ENCODE data around the gene SUPT3H.

GRCh38 chr6:45426251-45426650, 48.5 kb upstream of the SUPT3H start:
- TF ChIP-seq, protein P1, sequence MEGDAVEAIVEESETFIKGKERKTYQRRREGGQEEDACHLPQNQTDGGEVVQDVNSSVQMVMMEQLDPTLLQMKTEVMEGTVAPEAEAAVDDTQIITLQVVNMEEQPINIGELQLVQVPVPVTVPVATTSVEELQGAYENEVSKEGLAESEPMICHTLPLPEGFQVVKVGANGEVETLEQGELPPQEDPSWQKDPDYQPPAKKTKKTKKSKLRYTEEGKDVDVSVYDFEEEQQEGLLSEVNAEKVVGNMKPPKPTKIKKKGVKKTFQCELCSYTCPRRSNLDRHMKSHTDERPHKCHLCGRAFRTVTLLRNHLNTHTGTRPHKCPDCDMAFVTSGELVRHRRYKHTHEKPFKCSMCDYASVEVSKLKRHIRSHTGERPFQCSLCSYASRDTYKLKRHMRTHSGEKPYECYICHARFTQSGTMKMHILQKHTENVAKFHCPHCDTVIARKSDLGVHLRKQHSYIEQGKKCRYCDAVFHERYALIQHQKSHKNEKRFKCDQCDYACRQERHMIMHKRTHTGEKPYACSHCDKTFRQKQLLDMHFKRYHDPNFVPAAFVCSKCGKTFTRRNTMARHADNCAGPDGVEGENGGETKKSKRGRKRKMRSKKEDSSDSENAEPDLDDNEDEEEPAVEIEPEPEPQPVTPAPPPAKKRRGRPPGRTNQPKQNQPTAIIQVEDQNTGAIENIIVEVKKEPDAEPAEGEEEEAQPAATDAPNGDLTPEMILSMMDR (IDR thresholded peaks at IDR 0.05) = no peak
- TF ChIP-seq POLR2AphosphoS5 (IDR thresholded peaks at IDR 0.05) = no peak
